ENCODE measurements around the gene FOXL1.
"Not testable (repeated sequence)": the region's sequence is repeated elsewhere in the genome, so short reads cannot be mapped to it uniquely, and the experiment has no call there.

FOXL1 gene

DNA sequence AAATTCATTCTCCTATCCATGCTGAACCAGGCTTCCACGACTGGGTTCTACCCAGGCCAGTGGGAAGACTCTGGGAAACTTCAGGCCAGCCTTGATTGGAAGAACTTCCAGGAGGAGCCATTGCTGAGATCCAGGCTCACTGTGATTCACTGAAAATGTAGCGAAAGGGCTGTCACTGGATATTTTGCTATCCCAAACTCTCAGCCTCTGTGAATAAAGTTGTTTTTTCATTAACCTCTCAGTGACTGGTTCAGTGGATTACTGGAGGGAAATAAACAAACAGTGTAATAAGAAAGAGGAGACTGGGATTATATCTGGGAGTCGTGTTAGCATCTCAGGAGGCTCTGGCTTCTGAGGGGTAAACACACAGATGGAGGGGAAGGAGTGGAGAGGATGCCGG is 3.1 kb downstream of the FOXL1 start:
- no peak for DNase-seq

DNA sequence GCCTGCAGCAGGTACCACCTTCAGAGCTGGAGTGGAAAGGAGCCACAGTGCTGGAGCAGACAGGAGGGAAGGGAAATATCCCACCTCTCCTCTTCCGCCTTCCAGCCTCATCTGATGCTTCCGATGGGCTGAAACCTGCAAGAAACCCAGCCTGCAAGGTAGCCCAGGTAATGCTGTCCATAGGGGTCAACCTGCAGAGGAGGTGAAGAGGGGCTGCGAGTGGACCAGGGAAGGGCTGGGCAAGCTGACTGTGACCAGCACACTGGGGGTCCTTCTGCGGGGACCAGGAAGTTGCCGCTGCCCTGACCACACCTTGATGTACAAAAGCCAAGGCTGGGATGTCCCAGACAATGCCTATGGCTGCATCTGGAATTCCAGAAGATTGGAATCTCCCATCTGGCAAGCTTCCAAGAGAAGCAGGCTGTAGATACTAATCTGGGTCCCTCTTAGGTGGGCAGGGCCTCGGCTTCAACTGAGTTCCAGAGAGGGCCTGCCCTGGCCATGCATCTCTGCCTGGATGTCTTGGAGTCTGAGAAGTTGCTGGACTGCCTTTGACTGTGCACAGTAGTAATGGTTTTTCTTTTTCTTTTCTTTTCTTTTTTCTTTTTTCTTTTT is 5.8 kb downstream of the FOXL1 start:
- DNase-seq: no peak

DNA sequence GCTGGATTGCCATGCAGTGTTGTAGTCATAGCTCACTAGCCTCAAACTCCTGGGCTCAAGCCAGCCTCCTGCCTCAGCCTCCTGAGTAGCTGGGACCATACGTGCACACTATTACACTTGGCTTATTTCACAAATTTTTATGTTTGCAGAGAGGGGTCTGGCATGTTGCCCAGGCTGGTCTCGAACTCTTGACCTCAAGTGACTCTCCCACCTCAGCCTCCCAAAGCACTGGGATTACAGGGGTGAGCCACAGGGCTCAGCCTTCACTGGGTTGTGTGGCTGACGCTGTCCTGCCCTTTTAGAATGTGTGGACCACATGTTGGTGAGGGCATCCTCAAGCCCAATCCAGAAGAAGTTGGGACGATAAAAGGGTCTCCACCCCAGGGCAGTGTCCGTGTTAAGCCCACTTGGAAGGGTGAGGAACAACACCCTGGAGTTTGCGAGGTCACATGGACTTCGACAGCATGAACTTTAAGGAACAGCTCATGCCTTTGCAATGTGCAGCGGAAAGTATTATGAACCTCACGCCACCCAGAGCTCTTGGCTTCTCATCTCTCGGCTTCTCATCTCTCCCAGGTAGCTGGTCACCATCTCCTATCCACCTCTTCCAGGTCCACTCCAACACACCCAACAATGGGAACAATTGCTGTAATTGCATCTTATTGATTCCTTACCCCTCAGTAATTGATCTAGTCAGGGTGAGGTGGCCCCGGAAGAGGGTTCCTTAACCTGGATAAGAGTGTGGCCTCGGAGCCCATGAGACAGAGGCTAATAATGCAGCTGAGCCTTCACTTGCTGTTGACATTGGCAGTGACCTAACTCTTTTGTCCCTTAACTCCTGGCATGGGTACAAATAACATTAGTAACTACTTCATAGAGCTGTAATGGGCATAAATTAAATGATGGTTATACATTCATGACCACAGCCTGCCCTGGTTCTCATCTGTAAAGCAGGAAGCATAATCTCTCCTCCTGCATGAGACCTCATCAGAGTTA is 6.7 kb downstream of the FOXL1 start:
- DNase-seq: no peak

- DNase-seq: no peak
These were observed 7.7 kb downstream of the FOXL1 start for GRCh38 chr16:86585821-86586611.

- no peak for DNase-seq
These were observed 9.1 kb downstream of the FOXL1 start for GRCh38 chr16:86587487-86587886.

DNA sequence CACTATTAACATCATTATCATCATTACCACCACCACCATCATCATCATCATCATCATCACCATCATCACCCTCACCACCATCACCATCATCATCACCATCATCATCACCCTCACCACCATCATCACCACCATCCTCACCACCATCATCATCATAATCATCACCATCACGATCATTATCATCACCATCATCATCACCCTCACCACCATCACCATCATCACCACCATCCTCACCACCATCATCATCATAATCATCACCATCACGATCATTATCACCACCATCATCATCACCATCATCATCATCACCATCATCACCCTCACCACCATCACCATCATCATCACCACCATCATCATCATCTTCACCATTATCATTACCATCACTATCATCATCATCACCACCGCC is 9.6 kb downstream of the FOXL1 start:
- DNase-seq: not testable (repeated sequence)

DNA sequence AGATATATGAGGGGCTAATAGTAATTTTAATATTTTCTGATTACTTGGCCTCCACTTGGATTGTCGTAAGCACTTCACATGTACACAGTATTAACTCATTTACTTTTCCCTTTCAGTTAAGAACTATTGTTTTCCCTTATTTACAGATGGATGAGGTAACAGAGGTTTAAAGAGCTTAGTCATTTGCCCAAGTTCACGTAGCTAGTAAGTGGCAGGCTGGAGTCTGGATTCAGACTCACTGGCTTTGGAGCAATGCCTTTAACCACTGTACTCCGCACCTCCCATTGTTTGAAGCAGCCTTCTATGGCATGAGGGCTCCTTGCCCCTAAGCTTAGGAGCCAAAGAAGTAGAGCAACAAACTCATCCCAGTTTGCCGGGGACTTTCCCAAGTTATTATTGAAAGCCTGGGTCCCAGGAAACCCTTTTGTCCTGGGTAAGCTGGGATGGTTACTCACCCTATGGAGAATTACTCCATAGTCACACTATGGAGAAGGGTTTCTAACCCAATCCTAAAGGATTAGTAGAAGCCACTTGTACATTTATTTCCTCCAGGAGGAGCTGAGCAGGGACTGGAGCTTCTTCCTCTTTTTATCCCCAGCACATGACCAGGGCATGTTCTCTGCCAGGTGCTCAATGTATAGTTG is 12.3 kb downstream of the FOXL1 start:
- no peak for DNase-seq

DNA sequence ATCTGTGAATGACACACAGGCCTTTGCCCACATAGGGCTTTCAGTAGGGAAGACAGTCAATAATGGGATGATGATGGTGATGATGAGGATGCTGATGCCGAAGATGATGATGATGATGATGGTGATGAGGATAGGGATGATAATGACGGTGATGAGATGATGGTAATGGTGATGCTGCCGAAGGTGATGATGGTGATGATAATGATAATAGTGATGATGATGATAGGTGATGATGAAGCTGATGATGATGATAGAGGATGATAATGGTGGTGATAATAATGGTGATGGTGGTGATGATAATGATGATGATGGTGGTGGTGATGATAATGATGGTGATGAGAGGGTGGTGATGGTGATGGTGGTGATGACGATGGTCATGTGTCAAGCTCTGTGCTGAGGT is 12.9 kb downstream of the FOXL1 start:
- no peak for DNase-seq

DNA sequence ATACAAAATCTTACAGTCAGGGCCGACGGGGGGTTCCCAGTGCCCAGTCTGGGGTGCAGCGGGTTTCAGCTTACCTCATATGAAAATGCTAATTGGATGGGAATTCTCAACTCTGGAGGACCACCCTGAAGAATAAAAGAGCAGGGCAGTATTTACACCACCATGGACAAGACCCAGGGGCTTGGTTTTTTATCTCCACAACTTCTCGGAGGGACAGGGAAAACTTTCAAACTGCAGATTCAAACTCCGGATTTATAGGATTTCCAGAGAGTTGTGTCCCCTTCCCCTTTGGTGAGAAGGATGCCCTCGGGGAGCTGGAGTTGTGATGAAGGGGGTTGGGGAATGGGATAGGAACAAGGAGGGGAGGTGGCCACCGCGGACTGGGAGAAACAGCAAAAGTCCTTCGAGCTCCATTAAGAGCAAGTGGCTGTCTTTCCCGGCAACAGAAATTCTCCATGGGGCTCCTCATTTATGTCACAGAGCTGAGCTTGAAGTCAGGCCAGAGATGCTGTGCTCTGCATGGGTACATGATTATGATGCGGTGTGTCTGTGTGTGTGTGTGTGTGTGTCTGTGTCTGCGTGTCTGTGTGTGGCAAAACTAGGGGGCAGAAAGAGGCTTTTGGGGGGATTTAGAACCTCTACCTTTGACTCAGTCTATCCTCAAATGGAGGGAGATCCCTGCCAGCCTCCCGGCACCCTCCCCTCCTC is 15.7 kb downstream of the FOXL1 start:
- no peak for DNase-seq

DNA sequence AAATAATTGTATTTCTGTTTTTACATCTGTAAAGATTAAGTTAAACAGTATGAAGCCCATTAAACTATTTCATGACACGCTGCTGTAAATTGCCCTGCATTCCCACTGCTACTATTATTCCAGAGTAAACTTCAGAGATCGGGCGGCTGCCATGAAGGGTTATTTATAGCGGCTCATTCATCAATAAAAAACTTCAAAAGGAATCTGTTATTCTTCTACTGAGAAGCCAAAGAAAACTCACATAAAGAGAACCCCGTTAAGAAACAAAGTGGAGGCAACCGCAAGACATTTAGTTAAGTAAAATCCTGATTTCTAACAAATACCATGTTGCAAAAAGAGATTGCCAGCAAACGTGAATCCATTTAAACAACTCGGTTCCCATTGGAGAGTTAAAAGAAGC is 16.4 kb downstream of the FOXL1 start:
- no peak for DNase-seq

DNA sequence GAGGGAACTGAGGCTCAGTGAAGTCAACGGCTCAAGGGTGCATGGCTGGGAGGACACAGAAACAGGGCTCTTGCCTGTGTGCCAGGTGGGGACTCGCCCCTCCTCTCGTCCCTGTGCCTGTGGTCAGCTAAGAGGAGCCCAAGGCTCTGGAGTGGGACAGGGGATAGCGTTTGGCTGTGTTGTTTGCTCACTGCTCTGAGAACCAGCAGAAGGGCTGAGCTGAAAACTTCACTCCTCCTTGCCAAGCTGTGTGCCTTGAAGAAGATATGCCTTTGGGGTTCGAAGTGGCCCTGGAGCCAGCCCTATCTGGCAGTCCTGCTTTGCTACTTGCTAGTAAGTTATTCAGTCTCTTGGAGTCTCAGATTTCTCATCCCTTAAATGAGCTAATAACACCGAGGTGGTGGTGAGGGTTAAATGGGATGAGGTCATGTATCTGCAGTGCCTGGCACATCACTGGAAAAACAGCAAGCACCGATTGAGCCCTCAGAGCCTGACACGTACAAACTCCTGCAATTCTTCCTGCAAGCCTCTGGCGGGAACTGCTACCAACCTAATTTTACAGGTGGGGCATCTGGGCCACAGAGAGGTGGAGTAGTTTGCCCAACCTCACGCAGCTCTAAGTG is 17.7 kb downstream of the FOXL1 start:
- DNase-seq: no peak

DNA sequence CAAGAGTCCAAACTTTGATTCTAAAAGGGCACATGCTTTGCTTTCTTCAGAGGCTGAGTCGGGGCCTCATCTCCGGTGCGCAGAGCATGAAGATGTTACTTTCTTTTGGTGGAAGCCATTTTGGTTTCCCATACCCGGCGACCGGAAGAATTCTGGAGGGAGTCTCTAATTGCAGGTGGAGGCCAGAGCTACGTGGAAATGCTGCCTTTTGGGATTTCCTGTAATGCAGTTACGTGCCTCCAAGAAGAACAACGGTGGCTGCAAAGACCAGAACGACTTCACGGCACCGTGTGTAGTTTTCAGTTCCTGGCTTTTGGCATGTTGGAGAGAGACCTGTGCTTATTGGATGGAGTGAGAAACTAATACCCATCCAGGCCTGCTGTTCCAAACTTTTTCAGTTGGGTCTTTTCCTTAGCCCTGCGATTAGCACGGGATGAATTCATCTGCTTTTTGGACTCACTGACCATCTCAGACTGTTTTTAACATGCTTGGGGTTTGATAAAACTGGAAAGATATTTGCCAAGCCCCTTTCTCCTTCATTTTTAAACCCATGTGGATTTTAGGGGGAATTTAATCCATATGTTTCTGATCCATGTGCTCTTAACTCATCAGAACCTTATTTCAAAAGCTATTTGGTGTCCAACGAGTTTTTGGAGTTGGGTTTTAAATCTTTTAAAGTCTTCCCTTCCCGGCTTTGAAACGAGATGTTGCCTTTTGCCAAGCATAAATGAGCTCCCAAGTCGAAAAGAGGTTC is 19.0 kb downstream of the FOXL1 start:
- DNase-seq: no peak

GRCh38 chr16:86597880-86598606 is 19.7 kb downstream of the FOXL1 start:
- no peak for DNase-seq

- DNase-seq: no peak
These were observed 20.5 kb downstream of the FOXL1 start for GRCh38 chr16:86598607-86599565.

DNA sequence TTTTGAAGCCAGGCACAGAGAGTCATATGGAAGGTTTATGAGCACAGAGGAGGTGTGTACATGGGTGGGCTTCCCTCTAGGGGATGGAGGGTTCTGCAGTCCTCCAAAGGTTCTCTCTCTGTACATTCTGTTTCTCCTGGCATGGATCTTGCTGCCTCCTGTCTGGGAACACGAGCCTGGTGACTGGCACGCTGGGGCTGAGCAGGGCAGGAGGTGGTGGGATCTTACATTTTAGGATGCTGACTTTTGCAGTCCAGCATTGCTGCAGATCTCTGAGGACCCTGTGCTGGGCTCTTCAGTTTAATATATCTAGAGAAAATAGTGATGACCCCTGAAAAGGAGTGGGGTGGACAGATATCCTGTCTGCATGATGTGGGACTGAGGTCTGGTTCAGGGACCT is 23.0 kb downstream of the FOXL1 start:
- DNase-seq: no peak

DNA sequence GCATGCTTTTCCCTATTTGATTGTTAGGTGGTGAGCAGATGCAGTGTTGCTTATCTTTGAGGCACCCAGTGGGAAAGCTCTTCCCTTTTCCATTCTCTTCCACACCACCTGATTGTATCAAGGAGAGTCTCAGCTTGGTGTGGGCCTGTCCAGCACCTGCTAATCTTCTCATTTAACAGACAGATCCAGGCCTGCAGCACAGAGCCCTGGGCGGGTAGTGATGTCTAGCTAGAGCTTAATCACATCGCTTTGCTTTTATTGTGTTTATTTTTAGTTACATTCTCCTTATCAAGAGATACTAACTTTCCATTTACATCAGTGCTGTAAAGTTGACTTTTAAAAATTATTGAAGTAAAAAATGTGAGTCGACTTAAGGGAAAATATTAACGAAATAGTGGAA is 24.2 kb downstream of the FOXL1 start:
- no peak for DNase-seq

DNA sequence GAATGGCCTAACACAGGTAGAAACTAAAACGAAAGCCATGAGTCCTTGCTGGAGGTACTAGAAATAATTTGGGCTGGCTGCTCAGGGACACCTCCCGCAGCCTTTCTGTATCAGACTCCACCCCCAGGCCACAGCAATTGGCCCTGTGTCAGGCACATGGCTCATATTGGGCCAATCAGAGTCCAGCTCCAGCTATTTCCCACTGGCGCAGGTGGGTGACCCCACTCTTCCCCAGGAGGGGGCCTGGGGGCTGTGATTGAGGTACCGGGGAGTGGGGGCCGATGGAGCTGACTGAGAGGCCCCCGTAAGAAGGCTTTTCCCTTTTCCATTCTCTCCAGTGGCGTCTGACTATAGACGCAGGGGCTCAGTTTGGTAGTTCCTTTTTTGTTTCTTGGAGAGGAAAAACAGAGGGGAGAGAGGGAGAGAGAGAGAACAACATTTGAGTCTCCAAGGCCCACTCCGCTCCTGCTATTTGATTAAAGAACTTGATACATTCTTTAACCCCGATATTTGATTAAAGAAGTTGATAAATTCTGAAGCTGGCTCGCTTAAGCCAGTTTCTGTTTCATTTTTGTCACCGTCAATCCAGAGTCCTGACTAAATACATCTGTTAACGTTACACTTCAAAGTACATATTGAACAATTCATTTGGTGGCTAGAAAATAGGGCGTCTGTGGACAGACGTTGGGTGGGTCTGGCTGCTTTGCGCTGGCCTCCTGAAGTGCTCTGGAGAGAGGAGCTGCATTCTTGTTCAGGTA is 26.3 kb downstream of the FOXL1 start:
- peak; percentile 43 for DNase-seq

- no peak for DNase-seq
These were observed 27.6 kb downstream of the FOXL1 start for GRCh38 chr16:86605950-86606349.

All from activated naive CD4-positive, alpha-beta T cell treated with Interleukin-2 at 50 U/mL for 16 hours (primary cell).